Measurements from ENCODE around the gene ZFP64. TPM values are rescaled to one million over a fixed set of nuclear protein-coding genes. Genes with fewer than 3 reads are reported as not detected.

Gene ZFP64
- 19.6 TPM for polyA plus RNA-seq (2012; ENCODE audit: insufficient read length, low read depth)

- TF ChIP-seq FOXP2 (optimal IDR thresholded peaks at IDR 0.05; ENCODE audit: borderline replicate concordance, extremely low read depth, extremely low read length, insufficient read depth) (no peak), TAF1 (IDR thresholded peaks at IDR 0.05; ENCODE audit: borderline replicate concordance, insufficient read depth, low read length) (no peak)
These were observed at the start of gene ZFP64 for GRCh38 chr20:52191132-52191915. ZFP64 (minus strand) TSS chr20:52191779; CDS start chr20:52191636, 143 bp downstream.

GRCh38 chr20:52240802-52241201 lies 49.2 kb upstream of the ZFP64 start:
- TF ChIP-seq POLR2AphosphoS5 (IDR thresholded peaks at IDR 0.05; ENCODE audit: low read depth, low read length) (no peak), REST (IDR thresholded peaks at IDR 0.05; ENCODE audit: insufficient read depth in 1 of 2, low read depth in 2 of 2, low read length in 2 of 2) (no peak), FOXP2 (optimal IDR thresholded peaks at IDR 0.05; ENCODE audit: borderline replicate concordance, extremely low read depth, extremely low read length, insufficient read depth) (no peak), TAF1 (IDR thresholded peaks at IDR 0.05; ENCODE audit: borderline replicate concordance, insufficient read depth, low read length) (no peak), SIN3A (IDR thresholded peaks at IDR 0.05; ENCODE audit: borderline replicate concordance, insufficient read depth, low read length) (no peak)

- TF ChIP-seq POLR2AphosphoS5 (IDR thresholded peaks at IDR 0.05; ENCODE audit: low read depth, low read length) (no peak), TAF1 (IDR thresholded peaks at IDR 0.05; ENCODE audit: borderline replicate concordance, insufficient read depth, low read length) (no peak), REST (IDR thresholded peaks at IDR 0.05; ENCODE audit: insufficient read depth in 1 of 2, low read depth in 2 of 2, low read length in 2 of 2) (no peak), FOXP2 (optimal IDR thresholded peaks at IDR 0.05; ENCODE audit: borderline replicate concordance, extremely low read depth, extremely low read length, insufficient read depth) (no peak), SIN3A (IDR thresholded peaks at IDR 0.05; ENCODE audit: borderline replicate concordance, insufficient read depth, low read length) (no peak)
These were observed 47.5 kb upstream of the ZFP64 start for GRCh38 chr20:52239102-52239501.

- TF ChIP-seq POLR2AphosphoS5 (IDR thresholded peaks at IDR 0.05; ENCODE audit: low read depth, low read length): no peak
- TF ChIP-seq SIN3A (IDR thresholded peaks at IDR 0.05; ENCODE audit: borderline replicate concordance, insufficient read depth, low read length): no peak
- TF ChIP-seq REST (IDR thresholded peaks at IDR 0.05; ENCODE audit: insufficient read depth in 1 of 2, low read depth in 2 of 2, low read length in 2 of 2): no peak
- no peak for TF ChIP-seq FOXP2 (optimal IDR thresholded peaks at IDR 0.05; ENCODE audit: borderline replicate concordance, extremely low read depth, extremely low read length, insufficient read depth)
- no peak for TF ChIP-seq TAF1 (IDR thresholded peaks at IDR 0.05; ENCODE audit: borderline replicate concordance, insufficient read depth, low read length)
These were observed 44.7 kb upstream of the ZFP64 start for GRCh38 chr20:52236292-52236691.

GRCh38 chr20:52235129-52235528 lies 43.5 kb upstream of the ZFP64 start:
- TF ChIP-seq FOXP2 (optimal IDR thresholded peaks at IDR 0.05; ENCODE audit: borderline replicate concordance, extremely low read depth, extremely low read length, insufficient read depth) (no peak), POLR2AphosphoS5 (IDR thresholded peaks at IDR 0.05; ENCODE audit: low read depth, low read length) (no peak), TAF1 (IDR thresholded peaks at IDR 0.05; ENCODE audit: borderline replicate concordance, insufficient read depth, low read length) (no peak), SIN3A (IDR thresholded peaks at IDR 0.05; ENCODE audit: borderline replicate concordance, insufficient read depth, low read length) (no peak), REST (IDR thresholded peaks at IDR 0.05; ENCODE audit: insufficient read depth in 1 of 2, low read depth in 2 of 2, low read length in 2 of 2) (no peak)

Measured in PFSK-1 (cell line).